Amniotic epithelial cell (primary cell): ENCODE results near the gene GPR37L1.
A peak's percentile ranks its signal among the peaks of the same experiment; 100 is the strongest.
"Not testable (repeated sequence)": the region's sequence is repeated elsewhere in the genome, so short reads cannot be mapped to it uniquely, and the experiment has no call there.

Experiments
- DNase-seq: peaks from one replicate; pipeline ENCODE4 v3.0.0-alpha.2; 2010; ENCODE audit warnings: low read depth

The GPR37L1 gene

GRCh38 chr1:202133496-202133895, 10.8 kb downstream of the GPR37L1 start:
- no peak for DNase-seq

GRCh38 chr1:202133989-202134388, 11.3 kb downstream of the GPR37L1 start:
- no peak for DNase-seq

- DNase-seq: no peak
Observed at GRCh38 chr1:202134645-202135172, 12.0 kb downstream of the GPR37L1 start.

- DNase-seq: peak; percentile 52
Observed at GRCh38 chr1:202135221-202135721, 12.6 kb downstream of the GPR37L1 start.

GRCh38 chr1:202140833-202141232, 18.1 kb downstream of the GPR37L1 start:
- DNase-seq: no peak

GRCh38 chr1:202141468-202141867, 18.8 kb downstream of the GPR37L1 start:
- not testable (repeated sequence) for DNase-seq

- DNase-seq: no peak
Observed at GRCh38 chr1:202143011-202143767, 20.5 kb downstream of the GPR37L1 start.

- DNase-seq: no peak
Observed at GRCh38 chr1:202143768-202144401, 21.2 kb downstream of the GPR37L1 start.

GRCh38 chr1:202144402-202145067, 21.8 kb downstream of the GPR37L1 start, which contains the start of gene ARL8A:
ARL8A (minus strand) TSS chr1:202144737; CDS start chr1:202144572, 165 bp downstream.
- no peak for DNase-seq

GRCh38 chr1:202145068-202145743, 22.5 kb downstream of the GPR37L1 start:
- DNase-seq: no peak

- not testable (repeated sequence) for DNase-seq
Observed at GRCh38 chr1:202145744-202146140, 23.0 kb downstream of the GPR37L1 start.

GRCh38 chr1:202146279-202146678, 23.6 kb downstream of the GPR37L1 start:
- no peak for DNase-seq

- DNase-seq: no peak
Observed at GRCh38 chr1:202146993-202147392, 24.3 kb downstream of the GPR37L1 start.

GRCh38 chr1:202148391-202148790, 25.7 kb downstream of the GPR37L1 start:
- DNase-seq: no peak

- no peak for DNase-seq
Observed at GRCh38 chr1:202149566-202149965, 26.8 kb downstream of the GPR37L1 start.

GRCh38 chr1:202150187-202150586, 27.5 kb downstream of the GPR37L1 start:
- no peak for DNase-seq

- no peak for DNase-seq
Observed at GRCh38 chr1:202150602-202151001, 27.9 kb downstream of the GPR37L1 start.

- DNase-seq: no peak
Observed at GRCh38 chr1:202151045-202151444, 28.3 kb downstream of the GPR37L1 start.

GRCh38 chr1:202152399-202152798, 29.7 kb downstream of the GPR37L1 start:
- no peak for DNase-seq

GRCh38 chr1:202153284-202153683, 30.6 kb downstream of the GPR37L1 start:
- no peak for DNase-seq

- DNase-seq: no peak
Observed at GRCh38 chr1:202154148-202154765, 31.5 kb downstream of the GPR37L1 start.
